GM18517 (cell line): ENCODE data around the gene CARD19.
"Not testable (repeated sequence)": the region's sequence is repeated elsewhere in the genome, so short reads cannot be mapped to it uniquely, and the experiment has no call there.

Experiments used
- ATAC-seq: cut with Tn5 transposase; IDR thresholded peaks from one replicate; pipeline ENCODE4 v1.9.1; 2021; ENCODE audit warnings: mild to moderate bottlenecking, moderate library complexity; ENCODE audit not compliant: unreplicated experiment

CARD19 gene

GRCh38 chr9:93129691-93130500, 33.9 kb downstream of the CARD19 start:
- no peak for ATAC-seq

GRCh38 chr9:93130861-93131481, 35.0 kb downstream of the CARD19 start:
- no peak for ATAC-seq

- no peak for ATAC-seq
Observed at GRCh38 chr9:93131599-93132286, 35.7 kb downstream of the CARD19 start.

- no peak for ATAC-seq
Observed at GRCh38 chr9:93132287-93132927, 36.4 kb downstream of the CARD19 start.

- peak; percentile 43 for ATAC-seq
Observed at GRCh38 chr9:93132946-93133680, 37.1 kb downstream of the CARD19 start.

GRCh38 chr9:93133681-93134014, 37.6 kb downstream of the CARD19 start:
- no peak for ATAC-seq

GRCh38 chr9:93134015-93134739, 38.2 kb downstream of the CARD19 start, which contains the start of gene NINJ1:
TSS of gene NINJ1 (minus strand) at chr9:93134251. CDS start at chr9:93134217, 34 bp downstream.
- ATAC-seq = peak; percentile 66

- no peak for ATAC-seq
Observed at GRCh38 chr9:93134740-93135444, 38.9 kb downstream of the CARD19 start.

- no peak for ATAC-seq
Observed at GRCh38 chr9:93136011-93136440, 40.0 kb downstream of the CARD19 start.

- ATAC-seq = no peak
Observed at GRCh38 chr9:93137362-93137761, 41.3 kb downstream of the CARD19 start.

- no peak for ATAC-seq
Observed at GRCh38 chr9:93138171-93138764, 42.3 kb downstream of the CARD19 start.

GRCh38 chr9:93139365-93140182, 43.6 kb downstream of the CARD19 start:
- no peak for ATAC-seq

- no peak for ATAC-seq
Observed at GRCh38 chr9:93141771-93142483, 45.9 kb downstream of the CARD19 start.

GRCh38 chr9:93143830-93144530, 48.0 kb downstream of the CARD19 start:
- ATAC-seq = no peak

- not testable (repeated sequence) for ATAC-seq
Observed at GRCh38 chr9:93146696-93147095, 50.7 kb downstream of the CARD19 start.

GRCh38 chr9:93147632-93148031, 51.6 kb downstream of the CARD19 start:
- no peak for ATAC-seq

- ATAC-seq = no peak
Observed at GRCh38 chr9:93148721-93149120, 52.7 kb downstream of the CARD19 start.
